ENCODE data around the gene CENPB.

Gene CENPB

GRCh38 chr20:3766422-3767109 lies 20.0 kb downstream of the CENPB start:
- H3K36me3 ChIP-seq (replicated peaks in 1 of 2; ENCODE audit: control insufficient read depth in 2 of 2, insufficient read depth in 2 of 2, low read length in 2 of 2): peaks cover 0 to 4% of the 10 kb centered on the region in 2 donors
- peaks cover 26% of the 10 kb centered on the region for H3K79me1 ChIP-seq (ENCODE audit: low read depth, low read length)
- DNase-seq (ENCODE audit: low spot score): no peak
- H2BK15ac ChIP-seq (ENCODE audit: low read length): no peak overlapping the region
- H2BK5ac ChIP-seq (ENCODE audit: low read length): no peak overlapping the region
- H3K27me3 ChIP-seq (ENCODE audit: control insufficient read depth in 3 of 3, insufficient read depth in 3 of 3, low read depth in 1 of 3, low read length in 3 of 3): no peaks in the 10 kb centered on the region
- peak overlapping the region; percentile 82 to 87 for H3K4me3 ChIP-seq (ENCODE audit: low read length in 2 of 2)
- H3K4me2 ChIP-seq (ENCODE audit: insufficient read depth, low read length, poor library complexity, severe bottlenecking): peak overlapping the region; percentile 100
- no peak overlapping the region for H3K14ac ChIP-seq (ENCODE audit: low read length)
- peak overlapping the region; percentile 97 for H3K23ac ChIP-seq (ENCODE audit: low read depth, low read length, poor library complexity)
- no peak overlapping the region for H4K91ac ChIP-seq (ENCODE audit: low read depth, low read length, poor library complexity)
- no peak overlapping the region for H4K8ac ChIP-seq (ENCODE audit: low read depth, low read length)
- no peak overlapping the region for H3K27ac ChIP-seq (replicated peaks; ENCODE audit: low read length)
- peak overlapping the region; percentile 91 for H2AFZ ChIP-seq (ENCODE audit: low read length)
- no CpG with 5 or more reads among the region's 9 CpGs for WGBS, 2 donors (ENCODE audit: extremely low coverage in 2 of 2, insufficient read length in 2 of 2, insufficient replicate concordance in 1 of 2)
- H2BK120ac ChIP-seq (ENCODE audit: low read depth, low read length): no peak overlapping the region
- peaks cover 15 to 21% of the 10 kb centered on the region in 2 donors for H3K4me1 ChIP-seq (ENCODE audit: control insufficient read depth in 2 of 2, insufficient read depth in 1 of 2, low read depth in 1 of 2, low read length in 2 of 2)
- peak overlapping the region; percentile 61 for H2AK5ac ChIP-seq (ENCODE audit: low read depth, low read length)
- no peak overlapping the region for H3K4ac ChIP-seq (ENCODE audit: low read length)
- H2BK12ac ChIP-seq (ENCODE audit: low read length): peak overlapping the region; percentile 58
- H3K9ac ChIP-seq (ENCODE audit: low read depth, low read length, poor library complexity): peak overlapping the region; percentile 98
- H3K18ac ChIP-seq (ENCODE audit: low read length): peak overlapping the region; percentile 89
- H3K9me3 ChIP-seq (replicated peaks in 1 of 2; ENCODE audit: control insufficient read depth in 2 of 2, insufficient read depth in 1 of 2, low read depth in 1 of 2, low read length in 2 of 2): no peaks in the 10 kb centered on the region

GRCh38 chr20:3765171-3765882 lies 21.2 kb downstream of the CENPB start:
- Histone ChIP-seq H3K4me1 (ENCODE audit: control insufficient read depth in 2 of 2, insufficient read depth in 1 of 2, low read depth in 1 of 2, low read length in 2 of 2) (peaks cover 21% of the 10 kb centered on the region in 2 donors), H2BK12ac (ENCODE audit: low read length) (no peak overlapping the region), H2BK15ac (ENCODE audit: low read length) (no peak overlapping the region), H3K23ac (ENCODE audit: low read depth, low read length, poor library complexity) (peak overlapping the region; percentile 73), H2AFZ (ENCODE audit: low read length) (no peak overlapping the region), H3K4me3 (ENCODE audit: low read length in 2 of 2) (no peak overlapping the region), H4K91ac (ENCODE audit: low read depth, low read length, poor library complexity) (no peak overlapping the region), H3K18ac (ENCODE audit: low read length) (no peak overlapping the region), H3K4me2 (ENCODE audit: insufficient read depth, low read length, poor library complexity, severe bottlenecking) (no peak overlapping the region), H3K9me3 (replicated peaks in 1 of 2; ENCODE audit: control insufficient read depth in 2 of 2, insufficient read depth in 1 of 2, low read depth in 1 of 2, low read length in 2 of 2) (no peaks in the 10 kb centered on the region), H3K36me3 (replicated peaks in 1 of 2; ENCODE audit: control insufficient read depth in 2 of 2, insufficient read depth in 2 of 2, low read length in 2 of 2) (peaks cover 0 to 8% of the 10 kb centered on the region in 2 donors), H3K79me1 (ENCODE audit: low read depth, low read length) (peaks cover 28% of the 10 kb centered on the region), H3K27ac (replicated peaks; ENCODE audit: low read length) (no peak overlapping the region), H3K27me3 (ENCODE audit: control insufficient read depth in 3 of 3, insufficient read depth in 3 of 3, low read depth in 1 of 3, low read length in 3 of 3) (no peaks in the 10 kb centered on the region), H3K9ac (ENCODE audit: low read depth, low read length, poor library complexity) (no peak overlapping the region), H2AK5ac (ENCODE audit: low read depth, low read length) (peak overlapping the region; percentile 84), H4K8ac (ENCODE audit: low read depth, low read length) (no peak overlapping the region), H2BK5ac (ENCODE audit: low read length) (no peak overlapping the region), H2BK120ac (ENCODE audit: low read depth, low read length) (no peak overlapping the region), H3K4ac (ENCODE audit: low read length) (no peak overlapping the region), H3K14ac (ENCODE audit: low read length) (no peak overlapping the region)
- no peak for DNase-seq (ENCODE audit: low spot score)
- no CpG with 5 or more reads among the region's 3 CpGs for WGBS, 2 donors (ENCODE audit: extremely low coverage in 2 of 2, insufficient read length in 2 of 2, insufficient replicate concordance in 1 of 2)

- H3K4ac ChIP-seq (ENCODE audit: low read length): no peak overlapping the region
- no peak overlapping the region for H3K14ac ChIP-seq (ENCODE audit: low read length)
- no peak overlapping the region for H3K27ac ChIP-seq (replicated peaks; ENCODE audit: low read length)
- H3K36me3 ChIP-seq (replicated peaks in 1 of 2; ENCODE audit: control insufficient read depth in 2 of 2, insufficient read depth in 2 of 2, low read length in 2 of 2): peaks cover 0 to 8% of the 10 kb centered on the region in 2 donors
- H2BK12ac ChIP-seq (ENCODE audit: low read length): peak overlapping the region; percentile 10
- H2AFZ ChIP-seq (ENCODE audit: low read length): no peak overlapping the region
- H4K91ac ChIP-seq (ENCODE audit: low read depth, low read length, poor library complexity): no peak overlapping the region
- no peak for DNase-seq (ENCODE audit: low spot score)
- no peak overlapping the region for H3K4me3 ChIP-seq (ENCODE audit: low read length in 2 of 2)
- H3K18ac ChIP-seq (ENCODE audit: low read length): no peak overlapping the region
- peak overlapping the region; percentile 84 for H2AK5ac ChIP-seq (ENCODE audit: low read depth, low read length)
- H3K9me3 ChIP-seq (replicated peaks in 1 of 2; ENCODE audit: control insufficient read depth in 2 of 2, insufficient read depth in 1 of 2, low read depth in 1 of 2, low read length in 2 of 2): no peaks in the 10 kb centered on the region
- H3K9ac ChIP-seq (ENCODE audit: low read depth, low read length, poor library complexity): peak overlapping the region; percentile 77
- H3K4me1 ChIP-seq (ENCODE audit: control insufficient read depth in 2 of 2, insufficient read depth in 1 of 2, low read depth in 1 of 2, low read length in 2 of 2): peaks cover 21 to 28% of the 10 kb centered on the region in 2 donors
- H3K4me2 ChIP-seq (ENCODE audit: insufficient read depth, low read length, poor library complexity, severe bottlenecking): no peak overlapping the region
- H2BK5ac ChIP-seq (ENCODE audit: low read length): no peak overlapping the region
- peaks cover 28% of the 10 kb centered on the region for H3K79me1 ChIP-seq (ENCODE audit: low read depth, low read length)
- H2BK120ac ChIP-seq (ENCODE audit: low read depth, low read length): no peak overlapping the region
- no peaks in the 10 kb centered on the region for H3K27me3 ChIP-seq (ENCODE audit: control insufficient read depth in 3 of 3, insufficient read depth in 3 of 3, low read depth in 1 of 3, low read length in 3 of 3)
- H4K8ac ChIP-seq (ENCODE audit: low read depth, low read length): no peak overlapping the region
- no peak overlapping the region for H2BK15ac ChIP-seq (ENCODE audit: low read length)
- no CpG with 5 or more reads among the region's 3 CpGs for WGBS, 2 donors (ENCODE audit: extremely low coverage in 2 of 2, insufficient read length in 2 of 2, insufficient replicate concordance in 1 of 2)
- H3K23ac ChIP-seq (ENCODE audit: low read depth, low read length, poor library complexity): peak overlapping the region; percentile 73
Observed at GRCh38 chr20:3764659-3765058, 21.9 kb downstream of the CENPB start.
